Gastroesophageal sphincter (tissue), 3 donors: Measurements from ENCODE around the gene STMN3.

Experiments
- POLR2A ChIP-seq, 2 donors: fragments of 450-650 bp; IDR thresholded peaks; one replicate each; pipeline ENCODE4 v1.6.1; 2017; ENCODE audit warnings: antibody characterized with exemption in 2 of 2, mild to moderate bottlenecking in 2 of 2, moderate library complexity in 1 of 2
- POLR2AphosphoS5 ChIP-seq: sonication (generic); formaldehyde crosslinking; IDR thresholded peaks from one replicate; pipeline ENCODE4 v1.6.1; 2017; ENCODE audit warnings: antibody characterized with exemption
- TF ChIP-seq, protein P1 (sequence below), 4 experiments: fragments of 200-600 bp in 2 of 4; fragments of 450-650 bp in 2 of 4; sonication (generic) in 1 of 4; IDR thresholded peaks; one replicate each; pipeline ENCODE4 v1.5.1; 2017 to 2019; ENCODE audit warnings: antibody characterized with exemption in 4 of 4, mild to moderate bottlenecking in 2 of 4, moderate library complexity in 2 of 4

DNA sequence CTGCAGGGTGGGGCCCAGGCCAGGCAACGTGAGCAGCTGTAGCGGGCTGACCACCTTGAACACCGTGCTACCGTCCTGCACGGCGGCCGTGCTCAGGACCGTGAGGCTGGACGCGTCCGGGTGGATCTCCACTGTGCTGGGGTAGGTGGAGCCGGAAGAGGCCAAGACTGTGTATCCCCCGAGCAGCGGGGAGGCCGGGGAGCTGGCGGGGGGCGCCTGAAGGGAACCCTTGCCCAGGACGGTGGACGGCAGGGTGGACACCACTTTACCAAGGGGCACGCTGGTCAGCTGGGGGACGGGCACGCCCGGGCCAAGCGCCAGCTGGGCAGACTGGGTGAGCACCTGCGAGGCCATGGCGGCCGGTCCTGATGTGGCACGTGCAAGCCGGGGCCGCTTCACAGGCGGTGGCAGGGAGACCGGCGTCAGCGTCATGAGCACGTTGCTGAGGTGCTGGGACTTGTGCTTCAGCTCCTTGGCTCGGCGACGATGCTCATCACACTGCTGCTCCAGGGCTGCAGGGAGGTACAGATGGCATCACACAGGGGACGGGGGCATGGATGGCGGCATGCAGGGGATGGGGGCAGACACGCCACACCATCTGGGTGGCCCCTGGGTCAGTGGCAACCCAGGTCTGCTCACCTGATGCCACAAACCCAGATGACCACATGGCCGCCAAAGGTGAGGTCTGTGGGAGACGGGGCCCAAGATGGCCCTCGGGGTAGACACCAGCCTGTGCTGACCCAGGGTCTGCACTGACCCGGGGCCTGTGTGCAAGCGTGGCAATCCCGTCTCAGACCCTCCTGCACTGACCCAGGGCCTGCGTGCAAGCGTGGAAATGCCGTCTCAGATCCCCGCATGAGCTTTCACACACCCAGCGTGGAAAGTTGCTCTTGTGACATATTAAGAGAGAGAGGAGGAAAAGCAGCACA is 62.7 kb downstream of the STMN3 start:
- TF ChIP-seq, protein P1, sequence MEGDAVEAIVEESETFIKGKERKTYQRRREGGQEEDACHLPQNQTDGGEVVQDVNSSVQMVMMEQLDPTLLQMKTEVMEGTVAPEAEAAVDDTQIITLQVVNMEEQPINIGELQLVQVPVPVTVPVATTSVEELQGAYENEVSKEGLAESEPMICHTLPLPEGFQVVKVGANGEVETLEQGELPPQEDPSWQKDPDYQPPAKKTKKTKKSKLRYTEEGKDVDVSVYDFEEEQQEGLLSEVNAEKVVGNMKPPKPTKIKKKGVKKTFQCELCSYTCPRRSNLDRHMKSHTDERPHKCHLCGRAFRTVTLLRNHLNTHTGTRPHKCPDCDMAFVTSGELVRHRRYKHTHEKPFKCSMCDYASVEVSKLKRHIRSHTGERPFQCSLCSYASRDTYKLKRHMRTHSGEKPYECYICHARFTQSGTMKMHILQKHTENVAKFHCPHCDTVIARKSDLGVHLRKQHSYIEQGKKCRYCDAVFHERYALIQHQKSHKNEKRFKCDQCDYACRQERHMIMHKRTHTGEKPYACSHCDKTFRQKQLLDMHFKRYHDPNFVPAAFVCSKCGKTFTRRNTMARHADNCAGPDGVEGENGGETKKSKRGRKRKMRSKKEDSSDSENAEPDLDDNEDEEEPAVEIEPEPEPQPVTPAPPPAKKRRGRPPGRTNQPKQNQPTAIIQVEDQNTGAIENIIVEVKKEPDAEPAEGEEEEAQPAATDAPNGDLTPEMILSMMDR (IDR thresholded peaks at IDR 0.05), result no peak
- peak in 1 of 2 donors; percentile 5 for TF ChIP-seq POLR2A (IDR thresholded peaks at IDR 0.05)
- TF ChIP-seq POLR2AphosphoS5, result no peak
